Measurements from ENCODE around the gene OR51E1.

- no peak for TF ChIP-seq CTCF (IDR thresholded peaks at IDR 0.05)
- TF ChIP-seq POLR2A (IDR thresholded peaks at IDR 0.05) = no peak
These were observed 706 bp upstream of the OR51E1 start for GRCh38 chr11:4643076-4643475.
